HCT116 (cell line): ENCODE measurements around the gene OVCH2.

Experiments
- CTCF ChIP-seq, 3 experiments: fragments of 200-600 bp in 1 of 3; sonication (generic) in 1 of 3; IDR thresholded peaks in 2 of 3; conservative IDR thresholded peaks in 1 of 3; 2 replicates each; pipeline ENCODE4 v1.5.1; 2012 to 2017; ENCODE audit warnings: low read depth in 2 of 3, low read length in 2 of 3, antibody characterized with exemption in 1 of 3, borderline replicate concordance in 1 of 3, control low read depth in 1 of 3, mild to moderate bottlenecking in 1 of 3, mixed read lengths in 1 of 3, mixed run types in 1 of 3, moderate library complexity in 1 of 3; ENCODE audit not compliant: insufficient read depth in 1 of 3
- ZNF274 ChIP-seq: fragments of 200-500 bp; sonication (Bioruptor generic); IDR thresholded peaks from 2 replicates; pipeline ENCODE4 v1.6.1; 2014; ENCODE audit warnings: mild to moderate bottlenecking, low read depth, low read length, inconsistent platforms

DNA sequence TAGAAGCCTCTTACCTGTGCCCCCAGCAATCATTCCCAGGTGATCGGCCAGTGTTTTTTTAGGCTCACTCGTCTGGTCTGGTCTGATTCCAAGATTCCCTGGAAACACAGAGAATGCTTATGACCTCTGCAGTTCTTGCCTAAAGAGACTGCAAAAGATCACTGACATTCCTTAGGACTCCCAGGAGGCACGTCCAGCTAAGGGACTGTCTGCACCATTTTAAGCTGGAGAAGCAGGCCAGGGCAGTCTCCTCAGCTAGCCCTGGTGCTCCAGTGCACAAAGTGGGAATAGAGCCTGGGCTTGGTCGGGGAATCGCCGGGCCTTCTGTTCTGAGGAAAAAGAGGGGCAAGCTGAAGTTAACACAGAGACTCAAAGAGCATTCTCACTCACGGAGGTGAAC is 37.8 kb downstream of the OVCH2 start:
- no peak for TF ChIP-seq ZNF274
- no peak for TF ChIP-seq CTCF (IDR thresholded peaks at IDR 0.05 in 2 of 3, conservative IDR thresholded peaks at IDR 0.05 in 1 of 3; ENCODE audit: borderline replicate concordance in 1 of 3, insufficient read depth in 1 of 3, low read depth in 2 of 3, low read length in 2 of 3)
